ENCODE data around the gene RETREG2. TPM values are rescaled to one million over a fixed set of nuclear protein-coding genes. Genes with fewer than 3 reads are reported as not detected.

RETREG2 gene
- total RNA-seq, 1 experiment from 2014 or later: 46.7 TPM

- H4K91ac ChIP-seq (ENCODE audit: insufficient read length, low read depth, low read length): no peak overlapping the region
- no peak overlapping the region for H3T11ph ChIP-seq (ENCODE audit: low read length)
- H3K27ac ChIP-seq (ENCODE audit: insufficient read length, low read depth, low read length): no peak overlapping the region
- H3K9me3 ChIP-seq (ENCODE audit: control insufficient read depth, low read depth, low read length): no peaks in the 10 kb centered on the region
- H3K27me3 ChIP-seq (ENCODE audit: insufficient read depth, low read length): no peaks in the 10 kb centered on the region
- peaks cover 17 to 22% of the 10 kb centered on the region in 2 experiments for H3K4me1 Mint-ChIP-seq
- H3K4me1 ChIP-seq (ENCODE audit: insufficient read depth, low read length): 0 out of 2 replicates have a peak, but pooled peaks cover 3% of the 10 kb centered on the region
- H3K9me3 Mint-ChIP-seq: no peaks in the 10 kb centered on the region; a peak in 2 of 5 replicates
- peaks cover 3% of the 10 kb centered on the region for H3K79me1 ChIP-seq (ENCODE audit: insufficient read depth, low read depth, low read length, poor library complexity, severe bottlenecking)
- DNase-seq: no peak
- H2AK5ac ChIP-seq (ENCODE audit: insufficient read length, low read length): no peak overlapping the region
- no peak overlapping the region; a peak in 1 of 7 replicates for H3K27ac Mint-ChIP-seq
- H2BK5ac ChIP-seq (ENCODE audit: insufficient read length, low read length): no peak overlapping the region
- H2BK15ac ChIP-seq (ENCODE audit: low read depth, low read length): no peak overlapping the region
- no peaks in the 10 kb centered on the region for H4K20me1 ChIP-seq (ENCODE audit: control insufficient read depth, insufficient read depth, insufficient read length)
- H3K9ac ChIP-seq (ENCODE audit: extremely low read depth, insufficient read length, low read length): no peak overlapping the region
- H3K4me3 Mint-ChIP-seq: peak overlapping the region; percentile 90 to 93
- peaks cover 20% of the 10 kb centered on the region for H3K23me2 ChIP-seq (ENCODE audit: insufficient read length, low read depth, low read length, poor library complexity, severe bottlenecking)
- peaks cover 8 to 34% (median 31%) of the 10 kb centered on the region in 3 experiments for H3K36me3 Mint-ChIP-seq (ENCODE audit: insufficient read depth in 1 of 3, low read depth in 3 of 3)
- H4K8ac ChIP-seq (replicated peaks; ENCODE audit: insufficient read length, low read depth, low read length): no peak overlapping the region
- H4K5ac ChIP-seq (ENCODE audit: insufficient read length, low read depth, low read length): no peak overlapping the region
- H3K18ac ChIP-seq (ENCODE audit: insufficient read length, low read depth, low read length): no peak overlapping the region
- no peak overlapping the region for H3K23ac ChIP-seq (ENCODE audit: insufficient read length, low read depth, low read length)
- H3K79me2 ChIP-seq (ENCODE audit: insufficient read depth, low read length): no peaks in the 10 kb centered on the region
- TF ChIP-seq CTCF (conservative IDR thresholded peaks at IDR 0.05): no peak
- H2BK12ac ChIP-seq (ENCODE audit: insufficient read length, low read depth, low read length): no peak overlapping the region
- H3K56ac ChIP-seq (ENCODE audit: insufficient read length, low read depth, low read length): no peak overlapping the region
- no peak overlapping the region for H2BK20ac ChIP-seq (ENCODE audit: low read depth, low read length, poor library complexity, severe bottlenecking)
- H2AFZ ChIP-seq (ENCODE audit: low read length): no peak overlapping the region
- no CpG with 5 or more reads among the region's 7 CpGs for WGBS (ENCODE audit: extremely low coverage, insufficient read length, low lambda C conversion rate)
- H3K27me3 Mint-ChIP-seq (ENCODE audit: low read depth): no peaks in the 10 kb centered on the region; the same call in 1 of the 2 replicates
- H3K4ac ChIP-seq (ENCODE audit: low read depth, low read length): no peak overlapping the region
- no peak overlapping the region for H3K14ac ChIP-seq (ENCODE audit: insufficient read depth, low read length)
- no peak overlapping the region for H2BK120ac ChIP-seq (ENCODE audit: low read depth, low read length, poor library complexity, severe bottlenecking)
- H3K4me2 ChIP-seq (ENCODE audit: insufficient read depth, insufficient read length, low read length): peak overlapping the region; percentile 99
These were observed 2.6 kb upstream of the RETREG2 start for GRCh38 chr2:219175486-219175885.
